ENCODE data around the gene CRYGN.

Gene CRYGN

DNA sequence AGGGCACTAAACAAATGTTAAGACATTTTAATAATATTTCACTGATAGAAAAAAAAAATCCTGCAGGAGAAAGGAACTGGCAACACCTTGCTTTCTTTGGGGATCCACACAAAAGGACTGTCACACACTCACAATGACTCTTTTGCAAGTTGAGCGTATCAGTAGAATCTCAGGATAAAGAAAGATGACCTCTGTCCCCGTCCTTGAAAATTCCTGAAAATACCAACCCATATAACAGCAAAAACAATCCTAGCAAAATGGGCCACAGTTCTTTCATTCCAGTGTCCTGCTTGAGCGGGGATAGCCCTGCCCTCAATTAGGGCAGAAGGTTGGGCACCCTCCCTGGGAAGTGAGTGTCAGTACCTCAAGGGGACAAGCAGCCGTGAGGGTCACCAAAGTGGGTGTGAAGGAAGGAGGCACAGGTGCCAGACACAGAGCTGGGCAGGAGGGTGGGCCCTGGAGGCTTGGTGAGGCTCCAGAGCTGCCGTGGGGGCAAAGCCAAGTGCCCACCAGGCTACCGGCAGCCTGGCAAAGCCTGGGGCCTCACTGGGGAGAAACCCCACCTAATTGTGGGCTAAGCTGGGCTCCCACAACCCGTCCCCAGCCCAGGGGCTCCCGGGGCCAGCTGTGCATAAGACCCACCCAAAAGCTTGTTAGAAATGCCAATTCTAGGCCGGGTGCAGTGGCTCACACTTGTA is 32.9 kb downstream of the CRYGN start:
- DNase-seq (ENCODE audit: low read depth): no peak

DNA sequence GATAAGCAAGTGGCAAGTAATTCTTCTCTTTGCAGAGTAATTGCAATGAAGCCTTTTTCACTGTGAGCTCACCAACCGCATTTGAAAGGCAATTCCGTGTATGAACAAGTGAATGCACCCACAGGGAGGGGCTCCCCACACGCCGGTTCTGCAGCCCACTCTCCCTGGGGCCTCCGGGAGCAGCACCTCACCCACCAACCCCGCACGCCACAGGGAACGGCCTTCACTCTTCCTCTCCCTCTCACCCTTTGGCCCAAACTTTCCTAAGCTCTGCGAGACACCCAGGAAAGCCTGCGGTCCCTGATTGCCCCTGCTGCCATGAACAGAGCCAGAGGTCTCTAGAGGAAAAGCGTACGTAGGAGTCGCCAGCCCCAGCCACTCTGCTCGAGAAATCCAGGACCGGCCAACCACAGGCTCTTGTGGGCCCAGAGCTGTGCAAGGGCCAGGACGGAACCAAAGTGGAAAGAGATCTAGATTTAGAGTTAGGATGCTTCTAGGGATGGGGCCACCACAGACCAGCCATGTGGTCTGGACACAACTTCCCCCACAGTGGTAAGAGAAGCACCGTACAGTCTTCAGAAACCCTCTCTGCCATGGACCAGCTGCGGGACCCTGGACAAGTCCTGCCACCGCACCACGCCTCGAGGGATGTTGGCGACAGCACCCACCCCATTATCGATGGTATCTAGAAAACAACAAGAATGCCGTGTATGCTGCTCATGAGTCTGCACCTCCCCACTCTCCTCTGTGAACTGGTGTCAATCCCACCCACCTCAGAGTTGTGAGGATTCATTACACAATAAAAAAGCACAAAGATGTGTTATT is 33.7 kb downstream of the CRYGN start:
- DNase-seq (ENCODE audit: low read depth): no peak

DNA sequence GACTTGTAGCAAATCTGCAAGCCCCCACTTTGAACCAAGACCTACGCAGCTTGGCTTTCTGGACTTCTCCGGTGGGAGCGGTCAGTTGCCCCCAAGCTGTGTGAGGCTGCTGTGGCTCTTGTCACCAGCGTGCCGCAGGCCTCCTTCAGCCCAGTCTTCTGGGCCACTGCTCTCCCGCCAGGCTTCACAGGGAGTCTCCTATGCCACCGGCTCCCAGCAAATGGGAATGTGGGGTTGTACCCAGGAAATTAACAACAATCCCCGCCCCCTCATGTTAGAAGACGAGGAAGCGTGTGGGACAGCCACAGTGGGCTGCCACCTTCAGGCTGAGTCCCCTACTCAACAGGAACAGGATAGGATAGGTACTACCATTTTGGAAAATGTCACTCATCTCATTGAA is 34.4 kb downstream of the CRYGN start:
- no peak for DNase-seq (ENCODE audit: low read depth)

DNA sequence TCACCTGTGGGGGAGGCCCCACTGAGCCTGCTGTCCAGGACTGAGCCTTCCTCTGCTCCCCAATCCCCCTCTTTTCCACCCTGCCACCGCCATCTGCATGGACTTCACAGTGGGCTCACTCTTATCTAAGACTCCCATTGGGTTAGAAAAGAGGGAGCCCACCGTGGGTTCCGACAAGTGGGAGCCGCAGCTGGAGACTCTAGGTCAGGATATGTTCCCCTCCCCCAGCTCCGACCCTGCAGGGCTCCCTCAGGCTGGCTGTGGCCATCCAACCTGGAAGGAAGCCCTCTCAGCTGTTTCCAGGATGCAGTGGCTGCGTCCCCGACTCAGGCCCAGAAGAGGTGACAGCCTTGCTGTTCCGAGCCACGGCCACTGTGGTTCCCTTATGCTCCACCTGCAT is 34.9 kb downstream of the CRYGN start:
- DNase-seq (ENCODE audit: low read depth): no peak

DNA sequence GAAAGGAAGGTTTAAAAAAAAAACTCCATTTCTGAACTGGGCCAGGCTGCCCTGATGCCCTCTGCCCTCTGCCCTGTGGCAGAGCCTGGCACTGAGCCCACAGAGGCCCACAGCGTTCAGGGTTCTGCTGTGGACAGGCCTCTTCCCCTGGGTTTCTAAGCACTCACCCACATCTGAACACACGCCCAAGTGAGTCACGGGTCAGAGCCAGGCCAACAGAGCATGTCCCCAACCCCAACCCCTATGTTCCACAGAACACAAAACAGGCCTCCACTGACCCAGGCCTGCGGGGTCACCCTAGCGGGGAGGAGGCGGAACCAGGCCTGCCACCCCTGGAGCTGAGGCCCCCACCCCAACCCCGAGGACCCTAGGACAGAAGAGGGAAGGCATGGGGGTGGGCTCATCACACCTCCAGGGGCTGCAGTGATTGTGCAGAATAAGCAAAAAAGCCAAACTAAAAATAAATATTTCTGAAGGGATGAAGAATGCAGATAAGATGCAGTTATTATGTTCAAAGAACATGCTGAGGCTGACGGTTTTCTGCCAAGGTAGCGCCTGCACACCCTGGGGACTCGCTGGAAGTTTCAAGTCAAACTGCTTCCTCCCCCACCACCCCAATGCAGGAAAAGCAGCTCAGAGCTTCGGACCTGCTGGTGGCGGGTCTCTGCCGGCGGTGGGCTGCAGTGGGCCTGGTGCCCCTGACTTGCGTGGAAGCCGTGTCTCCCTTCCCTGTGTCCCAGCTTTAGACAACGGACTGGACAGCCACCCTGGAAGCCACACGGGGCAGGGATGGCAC is 35.5 kb downstream of the CRYGN start:
- peak; percentile 52 for DNase-seq (ENCODE audit: low read depth)

DNA sequence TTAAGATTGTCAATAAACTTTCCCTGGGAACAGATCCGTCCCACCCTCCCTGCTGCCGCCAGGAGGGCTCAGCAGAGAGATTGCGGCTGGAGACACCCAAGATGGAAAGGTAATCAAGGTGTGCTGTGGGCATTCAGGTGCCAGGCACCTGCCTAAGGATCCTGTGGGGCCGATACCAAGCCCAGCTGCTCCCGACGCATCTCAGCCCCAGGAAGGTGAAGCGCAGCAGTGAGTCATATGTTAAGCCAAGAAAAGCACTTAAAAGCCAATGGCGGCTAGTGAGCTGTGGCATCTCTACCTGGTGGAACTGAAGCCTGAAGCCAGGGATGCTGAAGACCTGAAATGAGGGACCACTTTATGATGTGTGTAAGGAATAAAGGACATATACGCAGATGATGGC is 36.2 kb downstream of the CRYGN start:
- DNase-seq (ENCODE audit: low read depth): no peak

DNA sequence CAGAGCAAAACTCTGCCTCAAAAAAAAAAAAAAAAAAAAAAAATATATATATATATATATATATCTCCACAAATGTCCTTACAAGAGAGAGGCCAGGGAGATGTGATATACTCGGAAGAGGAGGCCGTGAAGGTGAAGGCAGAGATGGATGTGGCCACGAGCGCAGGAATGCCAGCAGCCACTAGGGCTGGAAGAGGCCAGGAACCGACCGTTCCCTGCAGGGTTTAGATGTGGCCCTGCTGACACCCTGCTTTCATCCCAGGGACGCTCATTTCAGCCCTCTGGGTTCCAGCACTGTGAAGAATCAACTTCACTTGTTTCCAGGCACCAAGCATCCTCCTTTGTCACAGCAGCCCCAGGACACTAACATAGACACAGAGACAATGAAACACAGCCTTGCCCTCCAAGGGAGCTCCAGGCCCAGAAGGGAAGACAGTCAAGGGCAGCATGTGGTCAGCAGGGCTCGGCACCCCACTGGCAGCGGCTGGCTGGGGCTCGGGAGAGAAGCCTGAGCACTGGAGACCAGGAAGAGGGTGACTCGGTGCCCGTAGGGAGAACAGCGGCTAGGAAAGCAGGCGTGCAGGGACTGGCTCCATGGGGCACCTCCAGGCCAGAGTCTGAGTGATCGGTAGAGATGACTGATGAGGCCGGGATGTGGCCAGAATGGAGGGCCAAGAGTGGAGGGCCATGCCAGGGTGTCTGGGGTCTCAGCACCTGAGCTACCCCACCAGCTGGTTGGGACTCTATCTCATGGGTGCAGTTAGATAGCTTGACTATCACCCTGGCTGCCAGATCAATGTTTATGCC is 37.7 kb downstream of the CRYGN start:
- no peak for DNase-seq (ENCODE audit: low read depth)

DNA sequence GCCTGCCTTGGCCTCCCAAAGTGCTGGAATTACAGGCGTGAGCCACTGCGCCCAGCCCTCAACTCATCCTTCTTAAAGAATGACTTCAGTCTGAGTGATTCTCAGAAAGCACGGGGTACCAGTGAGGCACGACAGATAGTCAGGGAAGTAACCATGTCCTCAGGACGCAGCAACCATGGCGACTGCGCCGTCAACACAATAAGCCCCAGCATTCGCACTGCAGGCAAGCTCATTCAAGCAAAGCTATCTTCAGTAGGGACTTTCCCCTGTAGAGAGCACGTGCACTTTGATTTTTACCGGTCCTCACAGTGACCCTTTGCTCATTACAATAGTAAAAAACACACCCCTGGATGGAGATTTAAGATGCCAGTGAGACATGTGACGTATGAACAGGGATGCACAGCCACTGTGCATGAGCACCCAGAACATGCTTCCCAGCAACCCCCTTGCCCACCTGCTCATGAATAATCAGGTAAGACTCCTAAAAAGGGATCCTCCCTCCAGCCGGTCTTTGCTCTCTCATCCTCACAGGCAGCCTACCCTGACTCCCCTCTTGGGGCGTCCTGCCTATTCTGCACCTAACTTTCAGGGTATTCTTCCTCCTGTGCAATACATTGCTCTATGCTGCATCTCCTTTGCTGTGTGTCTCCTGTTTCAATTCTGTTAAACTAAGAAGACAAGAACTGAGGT is 39.2 kb downstream of the CRYGN start:
- DNase-seq (ENCODE audit: low read depth): no peak

DNA sequence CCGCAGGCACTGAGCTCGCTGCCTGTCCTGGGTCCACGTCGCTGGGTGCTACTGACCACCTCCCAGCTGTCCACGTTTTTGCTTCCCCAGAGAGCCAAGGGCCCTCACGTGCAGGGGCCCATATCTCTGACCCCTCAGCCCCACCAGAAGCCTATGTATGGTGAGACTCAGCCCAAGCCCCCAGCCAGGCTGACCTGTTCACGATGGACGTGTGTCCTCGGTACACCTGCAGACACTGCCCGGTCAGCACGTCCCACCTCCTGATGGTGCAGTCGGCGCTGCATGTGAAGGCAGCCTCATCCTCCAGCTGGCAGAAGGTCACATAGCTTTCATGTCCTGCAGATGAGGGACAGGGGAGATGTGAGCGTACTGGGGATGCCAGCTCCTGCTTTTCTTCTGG is 40.0 kb downstream of the CRYGN start:
- DNase-seq (ENCODE audit: low read depth): peak; percentile 18

DNA sequence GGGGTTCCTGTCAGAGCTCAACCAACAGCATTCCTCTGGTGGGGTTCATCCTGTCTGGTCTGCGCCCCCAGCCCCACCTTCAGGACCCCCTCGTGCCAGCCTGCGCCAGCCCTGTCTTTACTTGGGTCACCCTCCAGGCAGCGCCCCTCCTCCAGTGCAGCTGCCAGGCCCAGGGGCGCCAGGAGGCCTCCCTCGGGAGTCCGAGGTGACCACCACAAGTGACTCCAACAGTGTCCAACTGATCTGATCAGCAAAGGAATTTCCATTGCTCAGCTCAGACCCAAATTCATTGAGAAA is 40.7 kb downstream of the CRYGN start:
- no peak for DNase-seq (ENCODE audit: low read depth)

DNA sequence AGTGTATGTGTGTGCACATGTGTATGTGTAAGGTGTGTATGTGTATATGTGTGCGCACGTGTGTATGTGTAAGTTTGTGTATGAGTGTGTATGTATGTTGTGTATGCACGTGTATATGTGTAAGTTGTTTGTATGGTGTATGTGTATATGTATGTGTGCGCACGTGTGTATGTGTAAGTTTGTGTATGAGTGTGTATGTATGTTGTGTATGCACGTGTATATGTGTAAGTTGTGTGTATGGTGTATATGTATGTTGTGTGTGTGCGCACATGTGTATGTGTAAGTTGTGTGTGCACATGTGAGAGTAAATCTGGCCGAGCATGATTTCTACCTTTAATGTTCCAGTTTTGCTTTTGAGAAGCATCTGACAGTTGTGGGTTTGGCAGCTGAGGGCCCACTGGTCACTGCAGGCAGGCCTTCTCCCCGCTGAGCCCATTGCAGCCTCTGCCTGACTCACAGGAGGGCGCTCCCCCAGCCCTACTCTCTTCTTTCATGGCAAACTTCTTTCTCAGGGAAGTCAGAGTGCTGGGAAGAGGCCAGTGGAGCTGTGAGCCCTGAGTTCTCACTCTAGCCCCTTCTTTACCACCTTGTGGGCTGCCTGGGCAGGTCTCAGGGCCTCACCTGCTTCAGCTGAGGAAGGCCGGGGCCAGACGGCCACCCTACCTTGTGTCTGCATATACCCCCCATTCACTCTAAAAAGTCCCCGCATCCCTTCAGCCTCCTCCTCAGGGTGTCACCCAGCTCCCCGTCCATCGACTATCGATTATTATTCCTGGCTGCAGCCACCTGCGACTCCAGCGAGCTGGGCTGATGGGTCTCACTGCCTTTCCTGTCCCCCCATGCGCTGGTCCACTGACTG is 41.3 kb downstream of the CRYGN start:
- DNase-seq (ENCODE audit: low read depth): no peak

DNA sequence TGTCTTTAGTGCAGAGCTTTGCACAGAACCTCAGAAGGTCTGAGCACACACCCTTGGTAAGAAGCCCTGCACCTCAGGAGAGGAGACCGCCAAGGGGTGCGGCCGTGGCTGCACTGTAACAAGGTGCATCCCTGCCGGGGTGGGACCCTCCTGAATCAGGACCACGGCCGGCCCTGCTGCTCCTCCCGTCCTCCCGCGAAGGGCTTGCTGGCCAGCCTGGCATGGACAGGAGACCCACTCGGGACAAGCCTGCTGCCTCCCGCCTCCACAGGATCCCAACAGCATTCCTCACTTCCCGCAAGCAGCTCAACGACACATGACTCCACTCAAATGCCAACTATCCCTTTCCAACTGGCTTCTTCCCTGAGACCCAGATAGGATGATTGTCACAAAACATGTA is 42.9 kb downstream of the CRYGN start:
- no peak for DNase-seq (ENCODE audit: low read depth)

DNA sequence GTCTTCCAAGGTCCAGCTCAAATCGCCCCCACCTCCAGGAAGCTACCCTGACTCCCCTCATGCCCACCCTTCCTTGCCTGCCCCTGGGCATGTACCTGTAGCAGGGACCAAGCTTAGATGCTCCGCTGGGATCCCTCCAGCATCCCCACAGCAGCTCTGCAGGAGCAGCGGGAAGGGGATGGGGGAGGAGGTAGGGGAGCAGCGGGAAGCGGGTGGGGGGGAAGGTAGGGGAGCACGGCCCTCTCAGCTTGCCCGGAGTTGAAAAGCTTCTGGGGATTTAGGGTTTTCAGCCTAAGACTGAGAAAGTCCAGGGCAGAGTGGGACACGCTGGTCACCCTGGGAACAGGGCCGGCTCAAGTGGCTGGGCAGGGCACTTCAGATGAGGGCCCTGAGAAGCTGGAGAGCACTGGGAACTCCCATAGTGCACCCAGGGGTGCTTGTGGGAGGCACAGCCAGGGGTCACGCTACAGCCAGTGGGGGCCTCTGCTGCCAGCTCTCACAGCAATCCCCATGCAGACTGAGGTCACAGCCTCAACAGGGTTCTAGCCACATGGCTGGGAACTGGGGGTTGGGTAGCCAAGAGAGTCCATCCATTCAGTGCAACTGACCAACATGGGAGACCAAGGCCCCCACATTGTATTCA is 43.5 kb downstream of the CRYGN start:
- DNase-seq (ENCODE audit: low read depth): no peak

DNA sequence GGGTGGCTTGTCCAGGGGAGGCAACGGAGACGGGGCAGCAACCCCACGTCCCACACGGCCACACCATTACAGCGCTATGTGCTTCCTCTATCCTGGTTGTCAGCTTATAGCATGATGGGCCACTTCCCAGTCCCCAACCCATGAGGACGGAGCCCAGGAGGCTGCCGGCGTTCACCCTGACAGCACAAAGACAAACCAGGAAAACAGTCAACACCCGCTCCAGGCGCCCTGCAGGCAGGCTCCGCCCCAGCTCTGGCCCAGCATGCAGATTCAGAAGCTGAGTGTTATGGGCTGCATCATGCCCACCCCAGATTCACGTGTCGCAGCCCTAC is 44.9 kb downstream of the CRYGN start:
- no peak for DNase-seq (ENCODE audit: low read depth)

DNA sequence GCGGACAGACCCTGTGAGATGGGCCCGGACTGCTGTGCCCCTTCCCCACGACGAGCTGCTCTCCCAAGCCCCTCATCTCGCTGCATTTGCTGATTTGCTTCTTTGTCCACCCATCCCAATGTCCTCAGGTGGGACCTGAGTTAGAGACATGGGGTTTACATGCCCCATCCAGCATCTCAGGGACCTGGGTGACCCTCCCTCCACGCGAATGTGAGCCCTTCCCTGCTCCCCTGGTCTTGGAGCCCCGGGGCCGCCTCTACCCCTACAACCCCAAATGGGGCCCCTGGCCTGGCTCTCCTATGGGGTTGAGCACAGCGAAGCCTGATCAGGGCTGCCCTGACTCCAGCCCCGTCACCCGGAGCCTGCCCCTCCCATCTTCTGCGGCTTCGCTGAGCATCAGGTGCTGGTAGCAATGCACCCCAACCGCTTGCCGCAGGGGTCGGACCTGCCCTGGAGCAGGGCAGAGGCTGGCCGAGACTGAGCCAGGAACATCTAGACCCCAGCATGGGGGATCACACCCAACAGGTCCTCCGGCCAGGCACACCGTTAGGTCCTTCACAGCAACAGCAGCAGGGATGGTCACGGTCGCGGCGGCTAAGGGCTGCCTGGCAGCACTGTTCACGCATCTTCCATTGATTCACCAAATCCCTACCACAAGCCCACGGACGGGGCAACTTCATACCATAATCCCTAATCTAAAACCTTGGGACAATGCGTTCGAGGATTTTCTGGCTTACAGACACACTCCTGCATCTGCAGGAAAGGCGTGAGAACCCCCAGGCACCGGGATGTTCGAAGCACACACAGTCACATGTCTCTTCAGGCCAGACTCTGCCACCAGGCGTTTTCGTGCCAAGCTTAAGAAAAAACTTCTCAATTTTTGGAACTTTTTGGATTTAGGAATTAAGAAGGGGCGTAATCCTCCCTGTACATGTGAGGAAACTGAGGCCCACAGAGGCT is 45.6 kb downstream of the CRYGN start:
- no peak for DNase-seq (ENCODE audit: low read depth)

DNA sequence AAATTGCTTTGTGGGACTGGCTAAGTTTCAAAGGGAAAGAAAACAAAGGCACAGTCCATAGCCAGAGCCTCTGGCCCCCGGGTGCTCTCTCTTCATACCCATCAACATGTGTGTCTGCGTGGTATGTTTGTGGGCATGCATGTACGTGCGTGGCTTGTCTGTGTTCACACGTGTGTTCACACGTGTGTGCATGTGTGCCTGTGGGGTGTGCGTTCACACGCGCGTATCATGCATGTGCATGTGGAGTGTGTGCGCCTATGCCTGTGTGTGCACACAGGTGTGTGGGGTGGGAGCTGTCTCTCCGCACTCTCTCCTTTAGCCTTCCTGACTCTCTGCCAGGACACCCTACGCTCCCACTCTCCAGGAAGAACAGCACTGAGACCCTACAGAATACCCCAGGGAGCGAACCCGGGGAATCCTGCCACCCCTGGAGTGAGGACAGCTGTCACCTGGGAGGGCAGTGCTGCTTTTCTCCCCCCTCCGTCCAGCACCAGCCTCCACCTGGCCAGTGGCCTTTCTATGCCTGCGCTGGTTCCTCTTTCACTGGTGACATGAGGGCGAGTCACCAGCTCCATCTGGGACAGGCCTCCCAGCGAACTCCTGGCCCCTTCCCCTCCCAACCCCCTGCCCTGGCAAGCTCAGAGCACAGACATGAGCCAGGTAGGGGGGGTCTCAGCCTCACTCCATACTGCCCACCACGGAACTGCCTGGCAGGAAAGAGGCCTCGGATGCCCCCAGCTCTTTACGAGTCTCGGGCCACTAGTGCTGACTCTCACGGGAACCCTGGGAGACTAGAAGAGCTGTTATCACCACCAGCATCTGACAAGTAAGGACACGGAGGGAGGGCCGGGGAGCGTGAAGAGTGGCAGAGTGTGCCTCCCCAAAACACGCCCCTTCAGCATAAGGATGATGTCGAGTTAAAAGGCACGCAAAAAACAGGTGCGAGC is 46.6 kb downstream of the CRYGN start:
- DNase-seq (ENCODE audit: low read depth): no peak

DNA sequence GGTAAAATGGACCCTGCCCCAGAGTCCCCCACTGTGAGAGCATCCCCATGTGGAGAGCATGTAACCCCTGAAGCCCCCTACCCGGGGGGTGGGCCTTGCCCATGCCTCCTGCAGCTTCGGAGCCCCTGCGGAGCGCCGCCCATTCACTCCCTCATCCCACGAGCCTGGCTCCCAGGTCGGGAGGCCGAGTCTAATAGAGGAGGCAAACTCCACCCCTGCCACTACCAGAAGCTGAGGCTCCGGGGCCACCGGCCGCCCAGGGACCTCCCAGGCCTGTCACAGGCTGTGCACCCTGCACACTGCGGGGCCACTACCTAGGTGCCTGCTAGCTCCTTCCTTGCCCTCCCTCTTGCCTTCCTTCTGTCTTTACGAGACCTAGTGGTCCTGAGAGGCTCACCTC is 47.5 kb downstream of the CRYGN start:
- DNase-seq (ENCODE audit: low read depth): no peak

DNA sequence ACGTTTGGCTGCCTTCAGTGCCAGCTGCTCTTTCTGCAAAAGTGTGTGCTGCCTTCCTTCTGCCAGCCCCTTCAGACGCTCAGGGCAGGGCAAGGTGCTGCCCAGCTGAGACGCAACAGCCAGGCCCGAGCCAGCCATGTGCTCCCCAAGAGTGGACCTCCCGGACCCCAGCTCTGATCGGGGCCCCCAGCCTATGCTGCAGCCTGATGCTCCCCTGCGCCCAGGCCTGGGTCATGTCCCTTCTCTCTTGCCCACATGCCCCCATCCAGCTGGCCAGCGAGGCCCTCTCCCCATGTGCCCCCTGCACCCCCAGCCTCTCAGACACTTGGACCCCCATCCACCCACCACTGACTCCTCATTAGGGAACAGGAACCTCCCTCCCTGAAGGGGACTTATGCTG is 47.9 kb downstream of the CRYGN start:
- DNase-seq (ENCODE audit: low read depth): no peak
